HG03103 (cell line): ENCODE results near the gene ZNF688.
"Not testable (repeated sequence)": the region's sequence is repeated elsewhere in the genome, so short reads cannot be mapped to it uniquely, and the experiment has no call there.

Experiments used
- ATAC-seq: cut with Tn5 transposase; IDR thresholded peaks from one replicate; pipeline ENCODE4 v1.9.1; 2021; ENCODE audit warnings: low read depth; ENCODE audit not compliant: unreplicated experiment

The ZNF688 gene

GRCh38 chr16:30571445-30572322 lies at the start of gene ZNF688:
Gene ZNF688, minus strand, starts transcription at chr16:30571714. Its CDS starts 85 bp downstream, at chr16:30571629.
- ATAC-seq = peak; percentile 65

- no peak for ATAC-seq
Observed at GRCh38 chr16:30620169-30620568, 48.7 kb upstream of the ZNF688 start.

- no peak for ATAC-seq
Observed at GRCh38 chr16:30619638-30620037, 48.1 kb upstream of the ZNF688 start.

- no peak for ATAC-seq
Observed at GRCh38 chr16:30619202-30619601, 47.7 kb upstream of the ZNF688 start.

GRCh38 chr16:30615358-30616091 lies 44.0 kb upstream of the ZNF688 start:
- no peak for ATAC-seq

GRCh38 chr16:30609926-30610839 lies 38.7 kb upstream of the ZNF688 start, which contains the start of gene ZNF689:
Gene ZNF689, minus strand, starts transcription at chr16:30610389. Its CDS starts 348 bp downstream, at chr16:30610041.
- peak; percentile 82 for ATAC-seq

GRCh38 chr16:30609002-30609925 lies 37.8 kb upstream of the ZNF688 start:
- ATAC-seq = no peak

GRCh38 chr16:30606004-30606403 lies 34.5 kb upstream of the ZNF688 start:
- no peak for ATAC-seq

- no peak for ATAC-seq
Observed at GRCh38 chr16:30605158-30605557, 33.6 kb upstream of the ZNF688 start.

GRCh38 chr16:30604316-30604947 lies 32.9 kb upstream of the ZNF688 start:
- ATAC-seq = no peak

GRCh38 chr16:30603945-30604315 lies 32.4 kb upstream of the ZNF688 start:
- no peak for ATAC-seq

GRCh38 chr16:30602616-30603277 lies 31.2 kb upstream of the ZNF688 start:
- no peak for ATAC-seq

GRCh38 chr16:30601966-30602365 lies 30.5 kb upstream of the ZNF688 start:
- no peak for ATAC-seq

GRCh38 chr16:30600929-30601328 lies 29.4 kb upstream of the ZNF688 start:
- ATAC-seq = no peak

- no peak for ATAC-seq
Observed at GRCh38 chr16:30600215-30600614, 28.7 kb upstream of the ZNF688 start.

GRCh38 chr16:30592871-30593270 lies 21.4 kb upstream of the ZNF688 start:
- ATAC-seq = no peak

- ATAC-seq = not testable (repeated sequence)
Observed at GRCh38 chr16:30590869-30591268, 19.4 kb upstream of the ZNF688 start.

GRCh38 chr16:30589582-30589981 lies 18.1 kb upstream of the ZNF688 start:
- ATAC-seq = not testable (repeated sequence)

- ATAC-seq = no peak
Observed at GRCh38 chr16:30588651-30589050, 17.1 kb upstream of the ZNF688 start.
